ENCODE measurements around the gene PCDHA13.
"Not testable (repeated sequence)": the region's sequence is repeated elsewhere in the genome, so short reads cannot be mapped to it uniquely, and the experiment has no call there.

Gene PCDHA13

DNA sequence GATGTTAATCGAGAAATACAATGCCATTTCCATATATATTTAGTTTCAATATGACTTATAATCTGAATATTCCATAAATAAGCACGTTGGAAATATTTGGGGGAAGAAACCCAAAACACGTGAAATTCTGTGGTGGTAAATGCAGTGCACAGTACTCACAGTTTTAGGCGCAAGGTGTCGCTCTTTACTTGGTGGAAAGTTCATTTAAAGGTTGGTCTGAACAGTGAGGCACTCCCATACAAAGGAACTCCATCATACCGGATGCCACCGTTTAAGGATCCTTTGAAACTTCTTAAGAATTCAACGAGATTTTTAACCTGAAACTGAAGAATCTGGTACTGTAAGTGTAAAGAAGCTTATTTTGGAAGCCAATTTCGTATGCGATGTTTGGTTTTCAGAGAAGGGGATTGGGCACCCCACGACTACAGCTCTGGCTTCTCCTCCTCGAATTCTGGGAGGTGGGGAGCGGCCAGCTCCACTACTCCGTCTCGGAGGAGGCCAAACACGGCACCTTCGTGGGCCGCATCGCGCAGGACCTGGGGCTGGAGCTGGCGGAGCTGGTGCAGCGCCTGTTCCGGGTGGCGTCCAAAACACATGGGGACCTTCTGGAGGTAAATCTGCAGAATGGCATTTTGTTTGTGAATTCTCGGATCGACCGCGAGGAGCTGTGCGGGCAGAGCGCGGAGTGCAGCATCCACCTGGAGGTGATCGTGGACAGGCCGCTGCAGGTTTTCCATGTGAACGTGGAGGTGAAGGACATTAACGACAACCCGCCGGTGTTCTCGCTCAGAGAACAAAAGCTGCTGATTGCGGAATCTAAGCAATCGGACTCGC, 13.0 kb upstream of the PCDHA13 start, which contains the start of gene PCDHA11:
TSS of gene PCDHA11 (plus strand) at position 237 of the 834 bp plus-strand sequence. CDS start at position 384, 147 bp downstream.
- H3K4me1 ChIP-seq (ENCODE audit: insufficient read depth, poor library complexity, severe bottlenecking): no peaks in the 10 kb centered on the region
- ATAC-seq (ENCODE audit: low read depth) (peak; percentile 97), DNase-seq (ENCODE audit: low spot score) (no peak)
- no peaks in the 10 kb centered on the region for H3K9me3 ChIP-seq (ENCODE audit: severe bottlenecking)
- TF ChIP-seq, protein P1, sequence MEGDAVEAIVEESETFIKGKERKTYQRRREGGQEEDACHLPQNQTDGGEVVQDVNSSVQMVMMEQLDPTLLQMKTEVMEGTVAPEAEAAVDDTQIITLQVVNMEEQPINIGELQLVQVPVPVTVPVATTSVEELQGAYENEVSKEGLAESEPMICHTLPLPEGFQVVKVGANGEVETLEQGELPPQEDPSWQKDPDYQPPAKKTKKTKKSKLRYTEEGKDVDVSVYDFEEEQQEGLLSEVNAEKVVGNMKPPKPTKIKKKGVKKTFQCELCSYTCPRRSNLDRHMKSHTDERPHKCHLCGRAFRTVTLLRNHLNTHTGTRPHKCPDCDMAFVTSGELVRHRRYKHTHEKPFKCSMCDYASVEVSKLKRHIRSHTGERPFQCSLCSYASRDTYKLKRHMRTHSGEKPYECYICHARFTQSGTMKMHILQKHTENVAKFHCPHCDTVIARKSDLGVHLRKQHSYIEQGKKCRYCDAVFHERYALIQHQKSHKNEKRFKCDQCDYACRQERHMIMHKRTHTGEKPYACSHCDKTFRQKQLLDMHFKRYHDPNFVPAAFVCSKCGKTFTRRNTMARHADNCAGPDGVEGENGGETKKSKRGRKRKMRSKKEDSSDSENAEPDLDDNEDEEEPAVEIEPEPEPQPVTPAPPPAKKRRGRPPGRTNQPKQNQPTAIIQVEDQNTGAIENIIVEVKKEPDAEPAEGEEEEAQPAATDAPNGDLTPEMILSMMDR (IDR thresholded peaks at IDR 0.05; ENCODE audit: poor library complexity, severe bottlenecking): peak; percentile 84
- H3K27me3 ChIP-seq (ENCODE audit: insufficient read depth, poor library complexity, severe bottlenecking): peaks cover 75% of the 10 kb centered on the region
- no peaks in the 10 kb centered on the region for H3K36me3 ChIP-seq (ENCODE audit: low read depth)
- no peak within 1 kb of the TSS for H3K27ac ChIP-seq (ENCODE audit: poor library complexity, severe bottlenecking)
- H3K4me3 ChIP-seq (ENCODE audit: severe bottlenecking): peak within 1 kb of the TSS; percentile 23

DNA sequence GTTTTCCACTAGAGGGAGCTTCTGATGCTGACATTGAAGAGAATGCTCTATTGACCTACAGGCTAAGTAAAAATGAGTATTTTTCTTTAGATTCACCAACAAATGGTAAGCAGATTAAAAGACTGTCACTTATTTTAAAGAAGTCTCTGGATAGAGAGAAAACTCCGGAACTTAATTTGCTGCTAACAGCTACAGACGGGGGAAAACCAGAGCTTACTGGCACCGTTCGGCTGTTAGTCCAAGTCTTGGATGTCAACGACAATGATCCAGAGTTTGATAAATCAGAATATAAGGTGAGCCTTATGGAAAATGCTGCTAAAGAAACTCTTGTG, 12.4 kb upstream of the PCDHA13 start:
- ATAC-seq (ENCODE audit: low read depth): 0 out of 3 replicates have a peak, but pooled peaks have one; percentile 48
- no peaks in the 10 kb centered on the region for H3K36me3 ChIP-seq (ENCODE audit: low read depth)
- H3K4me1 ChIP-seq (ENCODE audit: insufficient read depth, poor library complexity, severe bottlenecking): no peaks in the 10 kb centered on the region
- TF ChIP-seq, protein P1 (IDR thresholded peaks at IDR 0.05; ENCODE audit: poor library complexity, severe bottlenecking): no peak
- H3K27me3 ChIP-seq (ENCODE audit: insufficient read depth, poor library complexity, severe bottlenecking): peaks cover 72% of the 10 kb centered on the region
- H3K27ac ChIP-seq (ENCODE audit: poor library complexity, severe bottlenecking): no peak overlapping the region
- H3K9me3 ChIP-seq (ENCODE audit: severe bottlenecking): no peaks in the 10 kb centered on the region
- peak overlapping the region; percentile 23 for H3K4me3 ChIP-seq (ENCODE audit: severe bottlenecking)
- DNase-seq (ENCODE audit: low spot score): no peak

DNA sequence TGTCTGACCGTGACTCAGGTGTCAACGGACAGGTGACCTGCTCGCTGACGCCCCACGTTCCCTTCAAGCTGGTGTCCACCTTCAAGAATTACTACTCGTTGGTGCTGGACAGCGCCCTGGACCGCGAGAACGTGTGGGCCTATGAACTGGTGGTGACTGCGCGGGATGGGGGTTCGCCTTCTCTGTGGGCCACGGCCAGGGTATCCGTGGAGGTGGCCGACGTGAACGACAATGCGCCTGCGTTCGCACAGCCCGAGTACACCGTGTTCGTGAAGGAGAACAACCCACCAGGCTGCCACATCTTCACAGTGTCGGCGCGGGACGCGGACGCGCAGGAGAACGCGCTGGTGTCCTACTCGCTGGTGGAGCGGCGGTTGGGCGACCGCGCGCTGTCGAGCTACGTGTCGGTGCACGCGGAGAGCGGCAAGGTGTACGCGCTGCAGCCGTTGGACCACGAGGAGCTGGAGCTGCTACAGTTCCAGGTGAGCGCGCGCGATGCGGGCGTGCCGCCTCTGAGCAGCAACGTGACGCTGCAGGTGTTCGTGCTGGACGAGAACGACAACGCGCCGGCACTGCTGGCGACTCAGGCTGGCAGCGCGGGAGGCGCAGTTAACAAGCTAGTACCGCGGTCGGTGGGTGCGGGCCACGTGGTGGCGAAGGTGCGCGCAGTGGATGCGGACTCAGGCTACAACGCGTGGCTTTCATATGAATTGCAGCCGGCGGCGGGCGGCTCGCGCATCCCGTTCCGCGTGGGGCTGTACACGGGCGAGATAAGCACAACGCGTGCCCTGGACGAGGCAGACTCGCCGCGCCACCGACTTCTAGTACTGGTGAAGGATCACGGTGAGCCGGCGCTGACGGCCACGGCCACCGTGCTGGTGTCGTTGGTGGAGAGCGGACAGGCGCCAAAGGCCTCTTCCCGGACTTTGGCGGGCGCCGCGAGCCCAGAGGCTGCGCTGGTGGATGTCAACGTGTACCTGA, 11.4 kb upstream of the PCDHA13 start:
- Histone ChIP-seq H3K4me3 (ENCODE audit: severe bottlenecking) (no peak overlapping the region), H3K27ac (ENCODE audit: poor library complexity, severe bottlenecking) (no peak overlapping the region), H3K27me3 (ENCODE audit: insufficient read depth, poor library complexity, severe bottlenecking) (peaks cover 69% of the 10 kb centered on the region), H3K36me3 (ENCODE audit: low read depth) (no peaks in the 10 kb centered on the region), H3K4me1 (ENCODE audit: insufficient read depth, poor library complexity, severe bottlenecking) (no peaks in the 10 kb centered on the region), H3K9me3 (ENCODE audit: severe bottlenecking) (no peaks in the 10 kb centered on the region)
- ATAC-seq (ENCODE audit: low read depth) (no peak), DNase-seq (ENCODE audit: low spot score) (peak; percentile 59)
- TF ChIP-seq, protein P1 (IDR thresholded peaks at IDR 0.05; ENCODE audit: poor library complexity, severe bottlenecking): no peak

DNA sequence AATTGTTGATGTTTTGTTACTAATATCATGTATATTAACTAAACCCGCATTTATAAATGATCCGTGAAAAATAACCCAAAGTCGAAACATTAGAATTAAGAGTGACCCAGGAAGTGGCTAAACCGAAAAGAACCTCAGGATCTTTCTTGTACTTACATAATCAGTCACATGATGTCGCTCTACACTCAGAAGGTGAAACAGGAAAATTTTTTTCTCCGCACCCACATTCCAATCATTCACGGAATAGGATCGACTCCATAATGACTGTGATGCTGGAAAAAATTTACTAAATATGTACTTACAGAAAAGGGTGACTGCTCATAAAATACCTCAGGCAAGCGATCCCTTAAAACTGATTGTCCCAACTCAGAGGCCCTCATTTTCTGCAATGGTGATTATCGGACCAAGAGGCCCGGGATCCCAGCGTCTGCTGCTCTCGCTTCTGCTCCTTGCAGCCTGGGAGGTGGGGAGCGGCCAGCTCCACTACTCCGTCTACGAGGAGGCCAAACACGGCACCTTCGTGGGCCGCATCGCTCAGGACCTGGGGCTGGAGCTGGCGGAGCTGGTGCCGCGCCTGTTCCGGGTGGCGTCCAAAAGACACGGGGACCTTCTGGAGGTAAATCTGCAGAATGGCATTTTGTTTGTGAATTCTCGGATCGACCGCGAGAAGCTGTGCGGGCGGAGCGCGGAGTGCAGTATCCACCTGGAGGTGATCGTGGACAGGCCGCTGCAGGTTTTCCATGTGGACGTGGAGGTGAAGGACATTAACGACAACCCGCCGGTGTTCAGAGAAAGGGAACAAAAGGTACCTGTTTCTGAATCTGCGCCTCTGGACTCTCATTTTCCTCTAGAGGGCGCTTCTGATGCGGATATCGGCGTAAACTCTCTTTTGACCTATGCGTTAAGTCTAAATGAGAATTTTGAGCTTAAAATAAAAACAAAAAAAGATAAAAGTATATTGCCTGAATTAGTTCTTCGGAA, 6.5 kb upstream of the PCDHA13 start, which contains the start of gene PCDHA12:
TSS of gene PCDHA12 (plus strand) at position 224 of the 981 bp plus-strand sequence. CDS start at position 389, 165 bp downstream.
- Histone ChIP-seq H3K36me3 (ENCODE audit: low read depth) (no peaks in the 10 kb centered on the region), H3K27me3 (ENCODE audit: insufficient read depth, poor library complexity, severe bottlenecking) (peaks cover 45% of the 10 kb centered on the region), H3K4me3 (ENCODE audit: severe bottlenecking) (peak within 1 kb of the TSS; percentile 32), H3K9me3 (ENCODE audit: severe bottlenecking) (peaks cover 2% of the 10 kb centered on the region), H3K27ac (ENCODE audit: poor library complexity, severe bottlenecking) (peak within 1 kb of the TSS; percentile 3), H3K4me1 (ENCODE audit: insufficient read depth, poor library complexity, severe bottlenecking) (no peaks in the 10 kb centered on the region)
- ATAC-seq (ENCODE audit: low read depth) (peak; percentile 80), DNase-seq (ENCODE audit: low spot score) (peak; percentile 54)
- TF ChIP-seq, protein P1 (IDR thresholded peaks at IDR 0.05; ENCODE audit: poor library complexity, severe bottlenecking): peak; percentile 82

DNA sequence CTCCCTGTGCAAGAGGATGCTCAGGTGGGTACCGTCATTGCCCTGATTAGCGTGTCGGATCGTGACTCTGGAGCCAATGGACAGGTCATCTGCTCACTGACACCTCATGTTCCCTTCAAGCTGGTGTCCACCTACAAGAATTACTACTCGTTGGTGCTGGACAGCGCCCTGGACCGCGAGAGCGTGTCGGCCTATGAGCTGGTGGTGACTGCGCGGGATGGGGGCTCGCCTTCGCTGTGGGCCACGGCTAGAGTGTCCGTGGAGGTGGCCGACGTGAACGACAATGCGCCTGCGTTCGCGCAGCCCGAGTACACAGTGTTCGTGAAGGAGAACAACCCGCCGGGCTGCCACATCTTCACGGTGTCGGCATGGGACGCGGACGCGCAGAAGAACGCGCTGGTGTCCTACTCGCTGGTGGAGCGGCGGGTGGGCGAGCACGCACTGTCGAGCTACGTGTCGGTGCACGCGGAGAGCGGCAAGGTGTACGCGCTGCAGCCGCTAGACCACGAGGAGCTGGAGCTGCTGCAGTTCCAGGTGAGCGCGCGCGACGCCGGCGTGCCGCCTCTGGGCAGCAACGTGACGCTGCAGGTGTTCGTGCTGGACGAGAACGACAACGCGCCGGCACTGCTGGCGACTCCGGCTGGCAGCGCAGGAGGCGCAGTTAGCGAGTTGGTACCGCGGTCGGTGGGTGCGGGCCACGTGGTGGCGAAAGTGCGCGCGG, 5.2 kb upstream of the PCDHA13 start:
- not testable (repeated sequence) for H3K4me3 ChIP-seq (ENCODE audit: severe bottlenecking); H3K4me1 ChIP-seq (ENCODE audit: insufficient read depth, poor library complexity, severe bottlenecking); H3K27ac ChIP-seq (ENCODE audit: poor library complexity, severe bottlenecking); ATAC-seq (ENCODE audit: low read depth); H3K9me3 ChIP-seq (ENCODE audit: severe bottlenecking); H3K36me3 ChIP-seq (ENCODE audit: low read depth)
- H3K27me3 ChIP-seq (ENCODE audit: insufficient read depth, poor library complexity, severe bottlenecking): peaks cover 40% of the 10 kb centered on the region
- DNase-seq (ENCODE audit: low spot score): peak; percentile 55
